Lower leg skin (tissue), 4 donors: Measurements from ENCODE around the gene MAMDC2. TPM values are rescaled to one million over a fixed set of nuclear protein-coding genes. Genes with fewer than 3 reads are reported as not detected.

Source experiments
- DNase-seq, 2 donors: peaks; one replicate each; pipeline ENCODE4 v3.0.0-alpha.2; 2019; ENCODE audit warnings: low spot score in 2 of 2
- H3K4me3 ChIP-seq: fragments of 200-600 bp; sonication (generic); 2 replicates; pipeline ENCODE4 v1.5.1; 2017; ENCODE audit warnings: mild to moderate bottlenecking, low read depth; ENCODE audit not compliant: poor library complexity, severe bottlenecking
- CTCF ChIP-seq, 3 donors: fragments of 450-650 bp; IDR thresholded peaks; one replicate each; pipeline ENCODE4 v1.5.1; 2016; ENCODE audit warnings: antibody characterized with exemption in 3 of 3, mild to moderate bottlenecking in 3 of 3, moderate library complexity in 2 of 3
- POLR2A ChIP-seq, 2 donors: fragments of 450-650 bp; IDR thresholded peaks; one replicate each; pipeline ENCODE4 v1.6.1; 2016 to 2017; ENCODE audit warnings: antibody characterized with exemption in 2 of 2, mild to moderate bottlenecking in 1 of 2, moderate library complexity in 1 of 2
- WGBS, 2 donors: methylation state at CpG; one replicate each; pipeline ENCODE4 v1.1.5; 2018; 5-methylcytosine and 5-hydroxymethylcytosine counted together
- intact Hi-C: fragments of 100-400 bp; cut with DNase I; formaldehyde crosslinking; loops from one replicate; pipeline ENCODE4 v1.15.0; 2023; ENCODE audit warnings: low total_unique reads
- total RNA-seq, 4 donors: library from RNA; depleted of rRNA; stranded (reverse); fragments of >200 nt; gene quantifications; one replicate each; pipeline ENCODE4 v1.1.0, GENCODE V29; 2016

The MAMDC2 gene
- total RNA-seq, 4 donors from 2014 or later: 5.7 to 14.1 (median 9.9) TPM

- DNase-seq: peak in 1 of 2 donors; percentile 56
- no peak overlapping the region for H3K4me3 ChIP-seq
- WGBS, 2 donors: 10 to 12% methylated on average over 5 of the region's 5 CpGs
- intact Hi-C loops: no loop called here
- TF ChIP-seq CTCF (IDR thresholded peaks at IDR 0.05): no peak
- no peak for TF ChIP-seq POLR2A (IDR thresholded peaks at IDR 0.05)
Observed at GRCh38 chr9:70080481-70081119, 37.0 kb downstream of the MAMDC2 start.

- no peak for DNase-seq
- 25 to 33% methylated on average over 1 of the region's 1 CpG for WGBS, 2 donors
- intact Hi-C loops: no loop called here
- TF ChIP-seq POLR2A (IDR thresholded peaks at IDR 0.05): no peak
- no peak for TF ChIP-seq CTCF (IDR thresholded peaks at IDR 0.05)
- no peak overlapping the region for H3K4me3 ChIP-seq
Observed at GRCh38 chr9:70081120-70081495, 37.5 kb downstream of the MAMDC2 start.

- no peak for DNase-seq
- intact Hi-C loops: no loop called here
- no peak overlapping the region for H3K4me3 ChIP-seq
- no peak for TF ChIP-seq POLR2A (IDR thresholded peaks at IDR 0.05)
- no peak for TF ChIP-seq CTCF (IDR thresholded peaks at IDR 0.05)
- 25 to 31% methylated on average over 1 of the region's 1 CpG for WGBS, 2 donors
Observed at GRCh38 chr9:70083429-70083828, 39.8 kb downstream of the MAMDC2 start.

- TF ChIP-seq POLR2A (IDR thresholded peaks at IDR 0.05): no peak
- DNase-seq: no peak
- intact Hi-C loops: no loop called here
- 80 to 86% methylated on average over 4 of the region's 4 CpGs for WGBS, 2 donors
- no peak overlapping the region for H3K4me3 ChIP-seq
Observed at GRCh38 chr9:70085241-70085640, 41.6 kb downstream of the MAMDC2 start.

- WGBS, 2 donors: 76 to 78% methylated on average over 2 of the region's 2 CpGs
- no peak for TF ChIP-seq CTCF (IDR thresholded peaks at IDR 0.05)
- no peak for TF ChIP-seq POLR2A (IDR thresholded peaks at IDR 0.05)
- intact Hi-C loops: no loop called here
- no peak overlapping the region for H3K4me3 ChIP-seq
- no peak for DNase-seq
Observed at GRCh38 chr9:70091103-70091502, 47.5 kb downstream of the MAMDC2 start.

GRCh38 chr9:70091572-70091971 lies 47.9 kb downstream of the MAMDC2 start:
- no peak for TF ChIP-seq POLR2A (IDR thresholded peaks at IDR 0.05)
- no peak for TF ChIP-seq CTCF (IDR thresholded peaks at IDR 0.05)
- intact Hi-C loops: no loop called here
- WGBS, 2 donors: 30 to 36% methylated on average over 5 of the region's 5 CpGs
- DNase-seq: no peak
- no peak overlapping the region for H3K4me3 ChIP-seq
